GM18526 (cell line): Measurements from ENCODE around the gene ERCC1.

Experiments used
- POLR2A ChIP-seq: IDR thresholded peaks from 3 replicates; pipeline ENCODE4 v1.6.1; 2011; ENCODE audit not compliant: insufficient read length; ENCODE audit errors: extremely low read depth

ERCC1 gene

DNA sequence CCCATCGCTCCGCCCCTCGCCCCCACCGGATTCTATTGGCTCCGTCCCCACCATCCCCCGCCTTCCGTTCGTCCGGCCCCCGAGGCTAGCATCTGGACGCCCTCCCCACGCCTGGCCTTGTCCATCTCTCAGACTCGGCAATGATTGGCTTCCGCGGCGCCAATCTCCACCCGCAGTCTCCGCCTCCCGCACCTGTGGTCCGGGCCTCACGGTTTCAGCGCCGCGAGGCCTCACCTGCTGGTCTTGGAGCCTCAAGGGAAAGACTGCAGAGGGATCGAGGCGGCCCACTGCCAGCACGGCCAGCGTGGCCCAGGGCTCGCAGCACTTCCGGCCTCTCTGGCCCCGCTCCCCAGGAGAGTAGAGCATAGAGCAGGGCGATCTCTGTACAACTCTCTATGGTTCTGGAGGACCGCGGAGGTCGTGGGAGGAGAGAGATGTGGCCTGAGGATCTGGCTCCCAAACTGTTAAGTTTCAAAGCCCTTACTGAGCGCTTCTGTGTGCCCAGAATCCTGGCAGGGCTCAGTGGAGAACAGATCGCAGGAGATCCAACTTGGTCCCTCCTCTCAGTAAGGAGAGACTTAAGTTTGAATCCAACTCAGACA lies at the start of gene ERCC1:
TSS of gene ERCC1 (minus strand) at position 329 of the 602 bp plus-strand sequence. CDS start 543 bp downstream, outside the sequence.
- TF ChIP-seq POLR2A: peak; percentile 84

GRCh38 chr19:45473367-45473681 lies 49.6 kb upstream of the ERCC1 start:
- no peak for TF ChIP-seq POLR2A

DNA sequence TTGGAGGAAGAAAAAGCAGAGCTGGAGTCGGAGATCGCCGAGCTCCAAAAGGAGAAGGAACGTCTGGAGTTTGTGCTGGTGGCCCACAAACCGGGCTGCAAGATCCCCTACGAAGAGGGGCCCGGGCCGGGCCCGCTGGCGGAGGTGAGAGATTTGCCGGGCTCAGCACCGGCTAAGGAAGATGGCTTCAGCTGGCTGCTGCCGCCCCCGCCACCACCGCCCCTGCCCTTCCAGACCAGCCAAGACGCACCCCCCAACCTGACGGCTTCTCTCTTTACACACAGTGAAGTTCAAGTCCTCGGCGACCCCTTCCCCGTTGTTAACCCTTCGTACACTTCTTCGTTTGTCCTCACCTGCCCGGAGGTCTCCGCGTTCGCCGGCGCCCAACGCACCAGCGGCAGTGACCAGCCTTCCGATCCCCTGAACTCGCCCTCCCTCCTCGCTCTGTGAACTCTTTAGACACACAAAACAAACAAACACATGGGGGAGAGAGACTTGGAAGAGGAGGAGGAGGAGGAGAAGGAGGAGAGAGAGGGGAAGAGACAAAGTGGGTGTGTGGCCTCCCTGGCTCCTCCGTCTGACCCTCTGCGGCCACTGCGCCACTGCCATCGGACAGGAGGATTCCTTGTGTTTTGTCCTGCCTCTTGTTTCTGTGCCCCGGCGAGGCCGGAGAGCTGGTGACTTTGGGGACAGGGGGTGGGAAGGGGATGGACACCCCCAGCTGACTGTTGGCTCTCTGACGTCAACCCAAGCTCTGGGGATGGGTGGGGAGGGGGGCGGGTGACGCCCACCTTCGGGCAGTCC lies 49.0 kb upstream of the ERCC1 start:
- no peak for TF ChIP-seq POLR2A

DNA sequence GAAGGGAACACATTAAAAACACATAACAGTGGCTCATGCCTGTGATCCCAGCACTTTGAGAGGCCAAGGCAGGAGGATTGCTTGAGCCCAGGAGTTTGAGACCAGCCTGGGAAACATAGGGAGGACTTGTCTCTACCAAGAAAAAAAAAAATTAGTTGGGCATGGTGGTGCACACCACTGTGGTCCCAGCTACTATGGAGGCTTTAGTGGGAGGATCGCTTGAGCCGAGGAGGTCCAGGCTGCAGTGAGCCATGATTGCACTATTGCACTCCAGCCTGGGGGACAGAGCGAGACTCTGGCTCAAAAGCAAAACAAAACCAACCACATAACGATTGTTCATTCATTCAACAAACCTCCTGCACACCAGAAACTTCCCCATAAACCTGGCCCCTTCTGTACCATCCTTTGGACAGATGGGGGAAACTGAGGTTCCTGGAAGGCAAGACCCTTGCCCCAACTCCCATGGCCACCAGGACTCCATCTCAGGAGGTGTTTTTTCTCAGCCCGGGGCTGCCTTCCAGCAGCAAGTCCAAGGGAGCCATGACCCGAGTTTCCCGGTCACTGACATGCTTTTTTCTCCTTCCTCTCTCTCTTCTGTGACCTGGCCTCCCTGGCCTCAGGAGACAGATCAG lies 48.3 kb upstream of the ERCC1 start:
- no peak for TF ChIP-seq POLR2A

DNA sequence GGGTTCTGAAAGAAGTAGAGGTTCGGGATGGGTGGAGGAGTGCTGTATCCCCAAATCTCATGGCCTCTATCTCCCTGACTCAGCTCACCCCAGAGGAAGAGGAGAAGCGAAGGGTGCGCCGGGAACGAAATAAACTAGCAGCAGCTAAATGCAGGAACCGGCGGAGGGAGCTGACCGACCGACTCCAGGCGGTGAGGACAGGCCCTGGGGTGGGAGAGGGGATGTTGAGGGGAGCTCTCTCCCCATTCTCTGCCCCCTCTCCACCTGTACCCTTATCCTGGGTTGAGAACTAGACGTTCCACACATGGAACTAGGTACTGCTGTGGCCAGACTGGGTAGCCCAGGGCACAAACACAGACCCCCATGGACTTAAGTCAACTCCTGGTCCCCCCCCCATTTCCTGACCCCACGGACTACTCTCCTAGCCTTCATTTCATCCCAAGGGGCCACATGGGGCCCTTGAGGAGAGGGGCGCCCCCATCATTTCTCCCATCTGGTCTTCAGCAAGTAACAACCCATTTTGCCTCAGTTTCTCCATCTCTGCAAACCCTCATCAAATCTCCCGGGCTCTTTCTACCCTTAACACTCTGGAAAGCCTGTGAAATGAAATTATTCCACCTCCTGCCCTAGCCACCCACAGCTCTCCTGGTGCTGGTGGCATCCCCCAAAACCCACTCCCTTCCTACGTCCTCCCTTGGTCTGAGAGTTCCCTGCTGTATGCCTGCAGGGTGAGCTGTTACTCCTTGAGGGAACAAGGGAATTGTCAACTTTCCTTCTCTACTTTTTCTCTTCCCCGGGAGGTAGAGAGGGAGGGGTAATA lies 47.6 kb upstream of the ERCC1 start:
- TF ChIP-seq POLR2A: no peak

DNA sequence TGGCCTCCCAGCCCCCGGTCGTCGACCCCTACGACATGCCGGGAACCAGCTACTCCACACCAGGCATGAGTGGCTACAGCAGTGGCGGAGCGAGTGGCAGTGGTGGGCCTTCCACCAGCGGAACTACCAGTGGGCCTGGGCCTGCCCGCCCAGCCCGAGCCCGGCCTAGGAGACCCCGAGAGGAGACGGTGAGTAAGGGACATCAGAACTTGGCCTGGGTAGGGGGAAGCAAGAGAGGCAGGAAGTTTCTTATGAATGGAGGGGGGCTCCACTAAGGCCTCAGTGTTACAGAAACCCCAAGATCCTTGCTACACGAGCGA lies 47.0 kb upstream of the ERCC1 start:
- no peak for TF ChIP-seq POLR2A

- TF ChIP-seq POLR2A: no peak
Measured at GRCh38 chr19:45469945-45470761, 46.4 kb upstream of the ERCC1 start.

DNA sequence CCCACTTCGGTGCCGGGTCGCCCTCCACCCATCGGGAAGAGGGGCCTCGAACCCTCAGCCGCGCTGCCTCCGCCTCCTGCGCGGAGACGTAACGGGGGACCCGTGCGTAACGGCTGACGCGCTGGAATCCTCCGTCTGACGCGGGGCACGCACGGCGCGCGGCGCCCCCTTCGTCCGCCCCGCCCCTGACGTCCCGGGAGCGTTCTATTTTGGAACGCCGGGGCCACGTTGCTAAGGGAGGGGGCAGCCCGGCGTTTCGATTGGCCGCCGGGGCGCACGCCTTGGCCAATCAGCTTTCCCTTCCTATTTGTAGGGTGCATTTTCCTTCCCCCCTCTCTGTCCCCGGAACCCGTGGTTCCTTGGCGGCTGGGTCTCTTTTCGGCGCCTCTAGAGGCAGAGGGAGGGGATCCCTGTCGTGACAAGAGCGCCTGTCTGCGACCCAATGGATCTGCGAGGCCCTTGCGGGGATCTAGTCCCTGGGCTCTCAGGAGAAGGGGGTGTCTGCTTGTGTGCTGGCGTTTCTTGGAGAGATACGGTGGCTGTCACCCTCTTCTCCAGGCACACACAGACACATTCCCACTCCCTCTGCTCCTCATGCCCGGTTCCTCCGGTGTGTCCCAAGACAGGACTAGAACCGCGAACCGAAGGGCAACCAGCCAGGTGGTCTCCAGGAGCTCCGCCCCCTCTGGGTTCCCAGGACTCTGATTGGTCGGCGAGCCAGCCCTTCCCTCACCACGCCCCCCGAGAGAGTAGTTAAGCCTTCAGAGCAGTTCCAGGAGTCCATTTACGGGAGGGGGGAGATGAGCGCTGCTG lies 45.6 kb upstream of the ERCC1 start:
- peak; percentile 52 for TF ChIP-seq POLR2A

DNA sequence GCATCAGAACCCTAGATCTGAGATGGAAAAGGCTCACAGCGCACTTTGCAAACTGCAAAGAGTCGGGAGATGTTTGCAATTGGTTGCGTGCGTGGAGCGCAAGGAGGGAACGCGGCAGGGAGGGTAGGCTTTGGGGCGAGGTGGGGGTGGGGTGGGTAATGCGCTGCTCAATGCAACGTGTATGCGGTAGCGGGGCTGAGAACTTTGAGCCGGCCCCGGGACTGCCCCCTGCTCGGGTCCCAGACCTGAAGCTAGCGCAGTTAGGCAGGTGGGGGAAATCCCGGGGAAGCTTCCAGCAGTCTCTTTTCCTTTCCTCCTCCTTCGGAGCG lies 45.0 kb upstream of the ERCC1 start:
- TF ChIP-seq POLR2A: no peak

- TF ChIP-seq POLR2A: no peak
Measured at GRCh38 chr19:45468159-45468651, 44.5 kb upstream of the ERCC1 start.

GRCh38 chr19:45467456-45468158 lies 43.9 kb upstream of the ERCC1 start, which contains the start of gene FOSB:
FOSB (plus strand) TSS chr19:45467996; CDS start chr19:45468587, 591 bp downstream.
- peak; percentile 47 for TF ChIP-seq POLR2A

DNA sequence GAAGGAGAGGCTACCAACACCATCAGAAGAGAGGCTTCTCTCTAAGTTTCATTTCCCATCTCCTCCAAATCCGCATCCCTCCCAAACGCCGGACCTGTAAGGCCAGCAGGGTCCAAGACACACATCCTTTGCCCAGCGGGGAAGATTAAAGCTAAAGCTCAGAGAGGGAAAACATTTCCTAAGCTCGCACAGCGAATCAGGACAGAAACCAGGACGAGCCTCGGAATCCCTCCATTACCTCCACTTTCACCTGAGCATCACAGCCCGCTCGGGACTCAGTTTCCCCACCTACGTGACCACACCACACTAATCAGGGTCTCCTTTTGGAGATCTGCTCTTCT lies 43.4 kb upstream of the ERCC1 start:
- no peak for TF ChIP-seq POLR2A

GRCh38 chr19:45464852-45465441 lies 41.2 kb upstream of the ERCC1 start:
- TF ChIP-seq POLR2A: no peak

DNA sequence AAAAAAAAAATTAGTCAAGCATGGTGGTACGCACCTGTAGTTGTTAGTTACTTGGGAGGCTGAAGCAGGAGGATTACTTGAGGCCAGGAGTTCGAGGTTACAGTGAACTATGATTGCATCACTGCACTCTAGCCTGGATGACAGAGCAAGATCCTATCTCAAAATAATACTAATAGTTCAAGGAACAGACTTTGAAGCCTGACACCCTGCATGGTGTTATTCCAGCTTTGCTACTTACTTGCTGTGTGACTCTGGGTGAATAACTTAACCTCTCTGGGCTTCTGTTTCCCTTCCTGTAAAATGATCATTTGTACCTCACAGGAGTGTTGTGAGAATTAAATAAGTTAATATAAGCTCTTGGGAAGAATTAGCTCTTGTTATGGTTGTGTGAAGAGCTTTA lies 40.6 kb upstream of the ERCC1 start:
- TF ChIP-seq POLR2A: no peak
